CD1c-positive myeloid dendritic cell (primary cell): ENCODE measurements around the gene GNLY.
A peak's percentile ranks its signal among the peaks of the same experiment; 100 is the strongest.

Source experiments
- DNase-seq: peaks from one replicate; pipeline ENCODE4 v3.0.0-alpha.2; 2016; ENCODE audit errors: extremely low spot score

GNLY gene

GRCh38 chr2:85725451-85725850 is 31.3 kb downstream of the GNLY start:
- no peak for DNase-seq

GRCh38 chr2:85727798-85728197 is 33.6 kb downstream of the GNLY start:
- DNase-seq = no peak

- no peak for DNase-seq
Observed at GRCh38 chr2:85728342-85728741, 34.2 kb downstream of the GNLY start.

- peak; percentile 85 for DNase-seq
Observed at GRCh38 chr2:85728883-85729824, 35.0 kb downstream of the GNLY start.

GRCh38 chr2:85729825-85730510 is 35.8 kb downstream of the GNLY start:
- no peak for DNase-seq

GRCh38 chr2:85730686-85731230 is 36.6 kb downstream of the GNLY start:
- no peak for DNase-seq

- no peak for DNase-seq
Observed at GRCh38 chr2:85731606-85732005, 37.4 kb downstream of the GNLY start.

GRCh38 chr2:85732467-85733120 is 38.4 kb downstream of the GNLY start:
- no peak for DNase-seq

GRCh38 chr2:85733121-85733960 is 39.2 kb downstream of the GNLY start:
- DNase-seq = no peak

GRCh38 chr2:85734015-85734414 is 39.9 kb downstream of the GNLY start:
- no peak for DNase-seq

- DNase-seq = no peak
Observed at GRCh38 chr2:85734942-85735608, 40.9 kb downstream of the GNLY start.

- DNase-seq = no peak
Observed at GRCh38 chr2:85735691-85736090, 41.5 kb downstream of the GNLY start.

- DNase-seq = no peak
Observed at GRCh38 chr2:85736456-85737355, 42.5 kb downstream of the GNLY start.

GRCh38 chr2:85737481-85737880 is 43.3 kb downstream of the GNLY start:
- DNase-seq = no peak

GRCh38 chr2:85737961-85738360 is 43.8 kb downstream of the GNLY start:
- DNase-seq = no peak

- no peak for DNase-seq
Observed at GRCh38 chr2:85740193-85740592, 46.0 kb downstream of the GNLY start.

GRCh38 chr2:85741211-85741832 is 47.2 kb downstream of the GNLY start:
- no peak for DNase-seq

- no peak for DNase-seq
Observed at GRCh38 chr2:85741833-85742455, 47.8 kb downstream of the GNLY start.
